ENCODE measurements around the gene KRT38. TPM values are rescaled to one million over a fixed set of nuclear protein-coding genes. Genes with fewer than 3 reads are reported as not detected.

Gene KRT38
- total RNA-seq, 1 experiment from 2014 or later = not detected

- H3K27me3 ChIP-seq (ENCODE audit: insufficient read depth, low read length) = no peaks in the 10 kb centered on the region
These were observed 39.8 kb upstream of the KRT38 start for GRCh38 chr17:41480581-41480980.

More at GRCh38 chr17:41480581-41480980, 39.8 kb upstream of the KRT38 start:
- Histone ChIP-seq H2BK12ac (ENCODE audit: insufficient read length, low read depth, low read length) (no peak overlapping the region), H2BK120ac (ENCODE audit: low read depth, low read length, poor library complexity, severe bottlenecking) (no peak overlapping the region), H3K27ac (ENCODE audit: insufficient read length, low read depth, low read length) (no peak overlapping the region), H3K9me3 (ENCODE audit: control insufficient read depth, low read depth, low read length) (no peaks in the 10 kb centered on the region), H3K4me2 (ENCODE audit: insufficient read depth, insufficient read length, low read length) (no peak overlapping the region), H3K14ac (ENCODE audit: insufficient read depth, low read length) (no peak overlapping the region), H3K4ac (ENCODE audit: low read depth, low read length) (no peak overlapping the region), H3K23me2 (ENCODE audit: insufficient read length, low read depth, low read length, poor library complexity, severe bottlenecking) (no peaks in the 10 kb centered on the region), H2AFZ (ENCODE audit: low read length) (no peak overlapping the region), H3K23ac (ENCODE audit: insufficient read length, low read depth, low read length) (no peak overlapping the region), H4K8ac (replicated peaks; ENCODE audit: insufficient read length, low read depth, low read length) (no peak overlapping the region), H2AK5ac (ENCODE audit: insufficient read length, low read length) (no peak overlapping the region), H2BK5ac (ENCODE audit: insufficient read length, low read length) (no peak overlapping the region), H4K5ac (ENCODE audit: insufficient read length, low read depth, low read length) (no peak overlapping the region), H3K18ac (ENCODE audit: insufficient read length, low read depth, low read length) (no peak overlapping the region), H2BK20ac (ENCODE audit: low read depth, low read length, poor library complexity, severe bottlenecking) (no peak overlapping the region), H3T11ph (ENCODE audit: low read length) (no peak overlapping the region), H3K9ac (ENCODE audit: extremely low read depth, insufficient read length, low read length) (no peak overlapping the region), H3K4me1 (ENCODE audit: insufficient read depth, low read length) (no peaks in the 10 kb centered on the region), H4K20me1 (ENCODE audit: control insufficient read depth, insufficient read depth, insufficient read length) (no peaks in the 10 kb centered on the region), H2BK15ac (ENCODE audit: low read depth, low read length) (no peak overlapping the region), H4K91ac (ENCODE audit: insufficient read length, low read depth, low read length) (no peak overlapping the region), H3K56ac (ENCODE audit: insufficient read length, low read depth, low read length) (no peak overlapping the region), H3K79me1 (ENCODE audit: insufficient read depth, low read depth, low read length, poor library complexity, severe bottlenecking) (no peaks in the 10 kb centered on the region), H3K79me2 (ENCODE audit: insufficient read depth, low read length) (no peaks in the 10 kb centered on the region)
- no peak overlapping the region for H3K4me3 Mint-ChIP-seq
- DNase-seq = no peak
- no CpG with 5 or more reads among the region's 10 CpGs for WGBS (ENCODE audit: extremely low coverage, insufficient read length, low lambda C conversion rate)
- H3K27me3 Mint-ChIP-seq (ENCODE audit: low read depth) = peaks cover 4% of the 10 kb centered on the region
- H3K9me3 Mint-ChIP-seq = no peaks in the 10 kb centered on the region
- H3K27ac Mint-ChIP-seq = no peak overlapping the region
- TF ChIP-seq, protein P1, sequence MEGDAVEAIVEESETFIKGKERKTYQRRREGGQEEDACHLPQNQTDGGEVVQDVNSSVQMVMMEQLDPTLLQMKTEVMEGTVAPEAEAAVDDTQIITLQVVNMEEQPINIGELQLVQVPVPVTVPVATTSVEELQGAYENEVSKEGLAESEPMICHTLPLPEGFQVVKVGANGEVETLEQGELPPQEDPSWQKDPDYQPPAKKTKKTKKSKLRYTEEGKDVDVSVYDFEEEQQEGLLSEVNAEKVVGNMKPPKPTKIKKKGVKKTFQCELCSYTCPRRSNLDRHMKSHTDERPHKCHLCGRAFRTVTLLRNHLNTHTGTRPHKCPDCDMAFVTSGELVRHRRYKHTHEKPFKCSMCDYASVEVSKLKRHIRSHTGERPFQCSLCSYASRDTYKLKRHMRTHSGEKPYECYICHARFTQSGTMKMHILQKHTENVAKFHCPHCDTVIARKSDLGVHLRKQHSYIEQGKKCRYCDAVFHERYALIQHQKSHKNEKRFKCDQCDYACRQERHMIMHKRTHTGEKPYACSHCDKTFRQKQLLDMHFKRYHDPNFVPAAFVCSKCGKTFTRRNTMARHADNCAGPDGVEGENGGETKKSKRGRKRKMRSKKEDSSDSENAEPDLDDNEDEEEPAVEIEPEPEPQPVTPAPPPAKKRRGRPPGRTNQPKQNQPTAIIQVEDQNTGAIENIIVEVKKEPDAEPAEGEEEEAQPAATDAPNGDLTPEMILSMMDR (conservative IDR thresholded peaks at IDR 0.05) = no peak
- H3K36me3 Mint-ChIP-seq (ENCODE audit: insufficient read depth in 1 of 3, low read depth in 3 of 3) = no peaks in the 10 kb centered on the region
- peaks cover 0 to 8% of the 10 kb centered on the region in 2 experiments; a peak in 3 of 4 replicates for H3K4me1 Mint-ChIP-seq

All from H9 (cell line).